Activated CD4-positive, alpha-beta T cell treated with anti-CD3 and anti-CD28 coated beads for 1 hour (primary cell): Measurements from ENCODE around the gene GNG2.

Experiments
- DNase-seq: peaks from one replicate; pipeline ENCODE4 v3.0.0-alpha.2; 2020

GNG2 gene

DNA sequence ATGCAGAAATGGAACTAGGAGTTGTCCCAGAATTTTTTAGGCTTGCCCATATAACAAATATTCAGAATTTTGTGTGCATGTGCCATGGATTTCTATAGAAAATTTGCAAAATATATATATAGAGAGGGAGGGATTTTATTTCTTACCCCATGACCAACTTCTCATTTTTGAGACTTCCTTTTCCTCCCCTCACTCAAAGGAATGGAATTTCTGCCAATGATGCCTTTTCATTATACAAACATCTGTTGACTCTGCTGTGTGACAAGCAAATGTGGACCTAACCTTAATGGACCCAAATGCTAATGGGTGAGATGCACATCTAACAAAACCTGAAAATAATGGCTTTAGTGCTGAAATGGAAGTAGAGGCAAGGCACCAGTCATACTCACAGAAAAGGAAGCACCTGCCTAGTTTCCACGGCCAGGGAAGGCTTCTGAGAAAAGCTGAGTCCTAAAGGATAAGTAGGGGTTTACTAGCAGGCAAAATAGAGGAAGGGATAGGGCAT is 3.6 kb upstream of the GNG2 start:
- no peak for DNase-seq

GRCh38 chr14:51859131-51859530 is 1.3 kb upstream of the GNG2 start:
- DNase-seq = no peak

GRCh38 chr14:51860825-51861499 is 550 bp downstream of the GNG2 start:
- DNase-seq = no peak

- no peak for DNase-seq
These were observed 1.9 kb downstream of the GNG2 start for GRCh38 chr14:51862176-51862796.

DNA sequence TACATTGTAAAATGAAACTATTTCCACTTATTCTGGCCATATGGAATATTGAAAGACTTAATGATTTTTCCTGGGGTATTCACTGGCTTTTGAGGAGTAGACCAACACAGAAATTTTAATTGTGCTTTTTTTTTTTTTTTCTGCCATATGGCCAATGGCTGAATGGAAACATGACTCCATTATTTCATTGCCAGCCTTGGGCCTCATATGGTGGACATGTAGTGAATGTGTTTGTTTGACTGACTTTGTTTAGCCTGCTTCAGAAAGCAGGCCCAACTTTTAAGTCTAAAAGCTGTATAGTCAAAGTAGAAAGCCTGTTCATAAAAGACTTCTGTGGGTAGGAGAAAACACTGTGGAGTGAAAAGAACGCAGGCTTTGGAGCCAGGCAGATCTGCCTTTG is 2.4 kb downstream of the GNG2 start:
- no peak for DNase-seq

DNA sequence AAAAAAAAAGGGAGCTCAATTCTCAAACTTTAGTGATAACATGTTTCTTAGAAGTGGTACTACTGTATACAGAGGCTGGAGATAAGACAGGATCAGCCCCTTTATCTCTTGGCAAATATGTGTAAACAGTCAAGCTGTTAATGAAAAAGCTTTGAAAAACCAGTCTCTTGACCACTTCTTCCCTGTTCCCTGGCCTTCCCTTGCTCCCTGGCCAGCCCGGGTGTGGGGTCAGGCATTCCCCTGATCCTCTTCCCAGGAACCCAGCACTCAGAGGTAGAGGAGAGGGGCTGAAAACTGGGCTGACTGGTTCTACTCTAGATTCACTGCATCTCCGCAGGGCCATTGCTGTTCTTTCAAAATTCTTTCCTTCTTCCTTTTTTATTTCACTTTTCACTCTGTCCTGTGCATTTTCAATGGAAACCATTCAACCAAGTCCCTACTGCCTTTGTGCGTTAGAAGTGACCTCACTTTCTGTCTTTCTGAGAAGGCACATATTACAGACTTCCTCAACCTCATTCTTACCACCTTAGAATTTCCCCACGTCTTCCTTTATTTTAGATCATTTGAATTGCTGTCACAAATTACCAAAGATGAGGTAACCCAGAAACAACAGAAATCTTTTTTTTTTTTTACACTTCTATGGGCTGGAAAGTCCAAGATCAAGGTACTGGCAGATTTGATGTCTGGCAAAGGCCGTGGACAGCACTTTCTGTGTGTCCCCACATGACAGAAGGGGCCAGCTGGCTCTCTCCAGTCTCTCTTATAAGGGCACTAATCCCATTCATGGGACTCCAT is 5.7 kb downstream of the GNG2 start:
- no peak for DNase-seq

- no peak for DNase-seq
These were observed 7.3 kb downstream of the GNG2 start for GRCh38 chr14:51867741-51868140.

DNA sequence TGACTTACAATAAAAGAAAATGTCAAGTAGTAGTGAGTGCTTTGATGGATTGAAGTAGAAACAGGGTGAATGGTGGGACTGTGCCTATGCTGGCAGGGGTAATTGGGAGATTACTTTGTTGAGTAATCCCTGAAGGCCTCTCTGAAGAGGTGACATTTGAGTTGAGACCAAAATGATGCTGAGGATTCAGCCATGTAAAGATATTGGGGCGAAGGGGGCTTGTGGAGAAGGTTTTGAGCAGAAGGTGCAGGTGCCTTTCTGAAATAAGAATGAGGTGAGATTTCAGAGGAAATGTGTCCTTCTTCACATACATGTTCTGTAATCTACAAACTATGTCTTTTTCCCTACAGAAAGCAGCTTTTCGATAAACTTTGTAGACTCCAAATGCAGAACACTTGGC is 8.0 kb downstream of the GNG2 start:
- no peak for DNase-seq

- peak; percentile 39 for DNase-seq
These were observed 9.1 kb downstream of the GNG2 start for GRCh38 chr14:51869411-51870100.

DNA sequence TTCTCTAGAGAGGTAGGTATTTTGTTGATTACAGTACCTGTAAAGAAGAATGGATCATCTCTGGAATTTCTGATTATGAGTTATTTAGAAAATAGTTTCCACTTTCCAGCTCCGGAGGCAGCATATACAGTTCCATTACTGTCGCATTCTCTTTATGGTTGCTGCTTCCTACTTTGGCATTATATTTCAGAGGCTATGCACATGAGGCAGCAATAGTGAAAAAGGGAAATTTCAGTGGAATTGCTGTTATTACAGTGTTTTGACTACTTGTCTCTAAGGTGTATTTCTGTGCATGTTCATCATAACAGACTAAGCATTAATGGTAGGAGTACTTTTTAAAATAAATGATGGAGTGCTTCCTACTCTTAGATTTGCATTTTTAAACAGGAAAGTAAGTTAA is 10.2 kb downstream of the GNG2 start:
- DNase-seq = no peak

DNA sequence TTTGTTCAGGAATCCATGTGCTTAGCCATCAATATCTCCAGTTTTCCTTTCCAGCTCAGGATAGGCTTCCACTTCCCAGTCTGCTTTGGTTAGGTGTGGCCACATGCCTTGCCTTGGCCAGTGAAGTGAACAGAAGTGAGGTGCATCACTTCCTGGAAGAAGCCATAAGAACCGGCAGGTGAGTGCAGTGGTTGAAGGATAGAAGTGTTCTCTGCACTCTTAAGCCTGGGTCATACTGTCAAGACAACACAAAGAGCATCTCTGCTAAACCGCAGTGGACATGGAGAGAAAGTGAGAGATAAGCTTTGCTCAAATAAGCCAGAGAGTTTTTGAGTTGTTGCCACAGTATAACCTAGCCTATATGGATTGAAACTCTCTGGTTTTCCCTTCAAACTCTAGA is 11.4 kb downstream of the GNG2 start:
- DNase-seq = no peak

GRCh38 chr14:51872396-51872795 is 12.0 kb downstream of the GNG2 start:
- no peak for DNase-seq

- DNase-seq = no peak
These were observed 12.9 kb downstream of the GNG2 start for GRCh38 chr14:51873221-51873893.

GRCh38 chr14:51877810-51878209 is 17.4 kb downstream of the GNG2 start:
- DNase-seq = no peak

DNA sequence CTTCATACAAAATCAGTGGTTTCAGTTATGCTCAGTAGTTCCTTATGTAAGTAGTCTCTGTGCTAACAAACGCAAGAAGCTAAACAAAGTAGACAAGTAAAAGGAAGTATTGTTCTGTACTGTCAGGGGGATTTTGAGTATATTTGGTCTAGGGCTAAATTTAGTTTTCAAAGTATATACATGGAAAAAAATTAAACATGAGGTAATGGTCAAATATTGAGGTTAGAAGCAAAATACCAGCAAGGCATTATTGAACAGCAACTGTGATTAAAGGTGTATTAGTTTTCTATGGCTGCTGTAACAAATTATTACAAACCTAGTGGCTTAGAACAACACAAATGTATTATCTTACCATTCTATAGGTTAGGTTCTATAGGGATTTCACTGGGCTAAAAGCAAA is 18.8 kb downstream of the GNG2 start:
- DNase-seq = no peak

- DNase-seq = no peak
These were observed 20.6 kb downstream of the GNG2 start for GRCh38 chr14:51880835-51881580.

- no peak for DNase-seq
These were observed 21.2 kb downstream of the GNG2 start for GRCh38 chr14:51881636-51882035.

DNA sequence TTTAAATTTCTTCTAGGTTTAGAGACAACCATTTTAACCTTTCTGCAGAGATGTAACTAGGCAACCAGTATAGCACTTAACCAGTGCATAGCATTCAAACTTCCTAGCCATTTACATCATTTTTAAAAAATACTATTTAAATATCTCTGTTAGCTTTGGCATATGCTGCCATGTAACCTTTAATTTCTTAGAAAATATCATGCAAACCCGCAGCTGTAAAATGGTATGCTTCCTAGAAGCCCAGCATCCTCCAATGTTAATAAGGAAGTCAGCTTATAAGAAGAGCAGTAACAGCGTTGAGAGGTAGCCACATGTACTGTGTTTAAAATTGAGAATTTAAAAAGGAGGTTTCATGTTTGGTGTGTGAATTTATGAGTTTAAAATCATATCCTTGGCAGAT is 22.8 kb downstream of the GNG2 start:
- no peak for DNase-seq

DNA sequence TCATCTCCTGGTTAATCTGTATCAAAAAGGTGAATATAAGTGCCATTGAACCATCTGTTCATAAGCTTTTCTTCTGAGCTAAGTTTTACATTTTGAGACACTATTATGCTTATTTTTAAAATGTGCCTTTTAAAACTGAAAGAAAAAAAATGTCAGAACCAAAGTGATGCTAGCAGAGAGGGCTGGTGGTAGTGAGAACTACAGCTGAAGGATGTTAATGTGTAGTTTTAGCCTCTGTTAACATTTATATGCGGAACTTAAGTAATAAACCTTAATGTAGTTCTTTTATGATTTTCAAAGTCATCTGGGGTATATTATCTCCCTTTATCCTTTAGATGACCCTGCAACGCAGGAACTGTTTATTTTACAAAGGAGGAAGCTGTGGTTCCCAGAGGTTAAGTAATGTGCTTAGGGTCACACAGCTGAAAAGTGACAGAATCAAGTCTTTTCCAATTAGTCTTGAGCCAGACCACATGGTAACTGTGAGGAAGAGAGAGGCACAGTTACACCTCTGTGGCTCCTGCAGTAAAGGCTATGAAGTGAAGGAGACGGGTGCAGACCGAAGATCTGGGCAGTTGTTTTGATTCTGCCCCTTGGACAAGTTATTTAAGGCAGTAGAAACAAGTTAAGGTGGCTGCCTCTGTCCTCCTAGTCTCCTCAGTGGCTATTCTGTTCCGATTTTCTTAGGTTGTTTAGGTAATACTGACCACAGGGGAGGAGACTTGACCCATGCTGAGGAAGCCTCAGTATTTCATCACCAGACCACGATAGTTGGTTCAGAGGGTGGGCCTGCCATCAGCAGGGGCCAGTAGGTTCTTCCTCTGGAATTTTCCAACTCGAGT is 23.9 kb downstream of the GNG2 start:
- DNase-seq = no peak

GRCh38 chr14:51889851-51890250 is 29.4 kb downstream of the GNG2 start:
- DNase-seq = no peak

GRCh38 chr14:51894250-51894649 is 33.8 kb downstream of the GNG2 start:
- DNase-seq = no peak
